Frontal cortex (tissue), 4 donors: ENCODE measurements around the gene PUM1. TPM values are rescaled to one million over a fixed set of nuclear protein-coding genes. Genes with fewer than 3 reads are reported as not detected.
"Not testable (repeated sequence)": the region's sequence is repeated elsewhere in the genome, so short reads cannot be mapped to it uniquely, and the experiment has no call there.

Experiments
- DNase-seq, 2 donors: peaks; one replicate each; pipeline ENCODE4 v3.0.0; 2012; ENCODE audit warnings: low spot score in 2 of 2
- FAIRE-seq: peaks from 2 replicates; lab custom pipeline; 2012; peaks lifted over from hg19 to GRCh38; lab: Jason Lieb, UNC
- total RNA-seq: library from RNA; depleted of rRNA; stranded (reverse); fragments of >200 nt; gene quantifications from one replicate; pipeline ENCODE4 v1.2.3, GENCODE V29; 2014
- donor health status: control.
- donor health status: control.
- donor health status: control.

PUM1 gene
- total RNA-seq = 123 TPM

DNA sequence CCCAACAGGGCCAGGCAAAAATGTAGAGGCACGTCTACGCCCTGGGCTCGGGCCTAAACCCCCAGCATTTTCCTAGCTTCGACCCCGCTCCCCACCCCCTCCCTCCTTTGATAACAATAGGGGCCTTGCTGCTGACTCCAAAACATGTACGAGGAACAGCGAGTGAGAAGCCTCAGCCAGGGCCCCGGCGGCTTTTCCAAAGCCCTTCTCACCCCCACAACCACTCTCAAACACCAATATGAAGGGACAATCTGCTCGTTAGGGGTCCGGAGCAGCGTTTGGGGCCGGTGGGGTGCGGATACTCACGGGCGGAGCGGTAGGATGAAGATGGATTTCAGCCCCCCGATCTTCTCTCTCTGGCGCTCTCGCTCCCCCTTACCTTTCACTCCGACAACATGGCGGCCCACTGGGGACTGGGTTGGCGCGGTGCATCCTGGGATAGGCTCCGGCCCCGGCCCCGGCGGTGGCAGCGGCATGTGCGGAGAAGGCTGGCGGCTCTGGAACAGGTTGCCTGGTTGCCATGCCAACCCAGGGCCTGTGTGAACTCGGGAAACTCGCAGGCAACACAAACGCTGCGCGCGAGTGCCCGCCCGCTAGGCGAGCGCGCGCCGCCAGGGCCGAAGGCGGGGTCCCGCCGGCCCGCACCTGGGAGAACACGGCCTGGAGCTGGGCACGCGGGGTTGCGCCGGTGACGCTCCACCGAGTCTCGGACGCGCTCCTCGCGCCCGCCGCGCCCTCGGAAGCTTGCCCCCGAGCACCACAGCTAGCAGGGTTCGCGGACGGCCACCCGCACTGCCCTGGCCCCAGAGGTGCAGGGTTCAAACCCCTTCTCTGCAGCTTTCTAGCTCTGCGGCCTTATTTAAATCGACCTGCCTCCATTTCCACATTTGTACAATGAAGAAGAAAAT, at the start of gene PUM1:
TSS of gene PUM1 (minus strand) at position 408 of the 908 bp plus-strand sequence. CDS start 6,151 bp downstream, outside the sequence.
- DNase-seq = peak; percentile 87 to 90
- FAIRE-seq = no peak

DNA sequence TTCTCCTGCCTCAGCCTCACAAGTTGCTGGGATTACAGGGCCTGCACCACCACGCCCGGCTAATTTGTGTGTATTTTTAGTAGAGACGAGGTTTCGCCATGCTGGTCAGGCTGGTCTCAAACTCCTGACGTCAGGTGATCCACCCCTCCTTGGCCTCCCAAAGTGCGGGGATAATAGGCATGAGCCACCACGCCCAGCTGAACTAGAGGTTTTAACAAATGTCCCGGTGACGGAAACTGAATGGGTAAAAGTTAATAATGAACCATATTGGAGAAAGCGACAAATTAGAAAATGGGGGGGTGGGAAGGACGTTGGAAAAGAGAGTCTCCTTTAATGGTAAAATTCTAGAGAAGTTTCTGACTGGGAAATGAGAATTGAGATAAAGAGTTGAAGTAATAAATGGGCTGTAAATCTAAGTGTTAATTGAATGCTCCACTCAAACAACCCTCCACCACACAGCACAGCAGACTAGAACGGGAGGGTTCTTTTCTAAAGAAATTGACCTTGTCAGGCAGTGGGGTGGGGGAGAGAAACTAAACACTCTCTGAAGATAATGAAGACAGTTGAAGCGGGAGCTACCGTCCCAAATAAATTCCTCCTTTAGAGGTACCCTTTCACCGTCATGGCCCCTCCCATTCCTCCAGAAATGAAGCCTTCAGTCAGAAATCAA, 46.9 kb upstream of the PUM1 start:
- DNase-seq = no peak
- no peak for FAIRE-seq

DNA sequence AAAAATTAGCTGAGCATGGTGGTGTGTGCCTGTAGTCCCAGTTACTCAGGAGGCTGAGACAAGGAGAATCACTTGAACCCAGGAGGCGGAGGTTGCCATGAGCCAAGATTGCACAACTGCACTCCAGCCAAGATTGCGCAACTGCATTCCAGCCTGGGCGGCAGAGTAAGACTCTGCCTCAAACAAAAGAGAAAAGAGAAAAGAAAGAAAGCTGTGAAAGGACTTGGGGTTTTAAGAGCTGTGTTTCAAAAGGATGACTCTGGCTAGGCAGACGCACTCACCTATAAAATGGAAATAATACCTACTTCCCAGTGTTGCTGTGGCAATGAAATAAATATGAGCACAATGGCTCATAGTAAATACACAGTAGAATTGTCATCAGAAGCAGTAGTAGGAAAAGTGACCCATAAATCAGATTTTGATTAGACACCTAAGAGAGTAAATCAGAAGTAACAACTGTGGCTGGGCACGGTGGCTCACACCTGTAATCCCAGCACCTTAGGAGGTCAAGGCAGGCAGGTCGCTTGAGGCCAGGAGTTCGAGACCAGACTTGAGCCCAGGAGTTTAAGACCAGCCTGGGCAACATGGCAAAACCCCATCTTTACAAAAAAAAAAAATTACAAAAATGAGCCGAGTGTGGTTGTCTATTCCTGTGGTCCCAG, 45.9 kb upstream of the PUM1 start:
- FAIRE-seq = no peak
- DNase-seq = no peak

- DNase-seq (no peak), FAIRE-seq (no peak)
Measured at GRCh38 chr1:31110846-31111245, 45.3 kb upstream of the PUM1 start.

DNA sequence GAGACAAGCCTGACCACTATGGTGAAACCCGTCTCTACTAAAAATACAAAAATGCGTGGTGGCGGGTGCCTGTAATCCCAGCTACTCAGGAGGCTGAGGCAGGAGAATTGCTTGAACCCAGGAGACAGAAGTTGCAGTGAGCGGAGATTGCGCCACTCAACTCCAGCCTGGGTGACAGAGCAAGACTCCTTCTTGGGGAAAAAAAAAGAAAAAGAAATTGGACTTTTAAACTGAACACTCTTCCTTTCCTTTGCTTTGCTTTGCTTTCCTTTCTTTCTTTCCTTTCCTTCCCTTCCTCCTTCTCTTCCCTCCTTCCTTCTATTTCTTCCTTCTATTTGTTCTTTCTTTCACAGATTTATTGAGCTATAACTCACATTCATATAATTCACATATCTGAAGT, 43.3 kb upstream of the PUM1 start:
- DNase-seq (no peak), FAIRE-seq (no peak)

DNA sequence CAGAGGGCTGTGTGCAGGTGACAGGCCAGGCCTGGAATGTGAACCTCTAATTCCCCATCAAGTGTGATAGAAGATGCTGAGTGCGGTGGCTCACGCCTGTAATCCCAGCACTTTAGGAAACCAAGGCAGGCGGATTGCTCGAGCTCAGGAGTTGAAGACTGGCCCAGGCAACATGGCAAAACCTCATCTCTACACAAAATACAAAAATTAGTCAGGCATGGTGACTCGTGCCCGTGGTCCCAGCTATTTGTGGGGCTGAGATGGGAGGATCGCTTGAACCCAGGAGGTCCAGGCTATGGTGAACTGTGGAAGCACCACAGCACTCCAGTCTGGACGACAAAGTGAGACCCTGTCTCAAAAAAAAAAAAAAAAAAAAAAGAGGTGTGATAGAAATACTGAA, 40.1 kb upstream of the PUM1 start:
- FAIRE-seq (no peak), DNase-seq (no peak)

DNA sequence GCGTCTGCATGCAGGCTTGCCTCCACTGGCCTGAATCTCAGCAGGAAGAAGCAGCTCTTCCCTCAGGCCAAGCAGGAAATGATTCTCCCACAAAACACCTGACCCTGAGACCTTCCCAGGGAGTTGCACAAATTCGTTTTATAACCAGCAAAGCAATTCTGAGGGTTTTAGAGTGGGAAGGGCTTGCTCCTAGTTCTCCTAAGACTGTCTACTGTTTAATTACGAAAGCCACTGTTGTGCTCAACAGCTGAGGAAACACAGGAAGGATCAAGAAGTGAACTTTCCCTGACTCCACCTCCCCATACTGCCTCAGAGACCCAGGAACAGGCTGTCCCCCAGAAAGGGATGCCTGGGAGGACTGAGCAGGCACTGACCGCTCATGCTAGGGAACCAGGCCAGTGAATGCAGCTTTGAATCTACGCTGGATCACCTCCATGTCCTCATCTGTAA, 37.0 kb upstream of the PUM1 start:
- DNase-seq = no peak
- no peak for FAIRE-seq

GRCh38 chr1:31101147-31101502, 35.6 kb upstream of the PUM1 start:
- no peak for DNase-seq
- no peak for FAIRE-seq

- DNase-seq (no peak), FAIRE-seq (no peak)
Measured at GRCh38 chr1:31099293-31100032, 33.9 kb upstream of the PUM1 start.

GRCh38 chr1:31095985-31096384, 30.5 kb upstream of the PUM1 start:
- no peak for DNase-seq
- FAIRE-seq = no peak

- no peak for FAIRE-seq
- no peak for DNase-seq
Measured at GRCh38 chr1:31095298-31095981, 29.9 kb upstream of the PUM1 start.

DNA sequence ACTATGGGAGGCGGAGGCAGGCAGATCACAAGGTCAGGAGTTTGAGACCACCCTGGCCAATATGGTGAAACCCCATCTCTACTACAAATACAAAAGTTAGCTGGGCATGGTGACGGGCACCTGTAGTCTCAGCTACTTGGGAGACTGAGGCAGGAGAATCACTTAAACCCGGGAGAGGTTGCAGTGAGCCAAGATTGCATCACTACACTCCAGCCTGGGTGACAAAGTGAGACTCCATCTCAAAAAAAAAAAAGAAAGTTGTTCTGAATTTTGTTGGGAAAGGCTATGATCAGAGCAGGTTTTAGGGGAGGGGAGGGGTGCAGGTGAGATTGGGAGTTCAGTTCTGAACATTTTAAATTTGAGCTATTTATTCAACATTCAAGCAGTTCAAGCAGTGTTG, 22.6 kb upstream of the PUM1 start:
- FAIRE-seq, DNase-seq: not testable (repeated sequence)

DNA sequence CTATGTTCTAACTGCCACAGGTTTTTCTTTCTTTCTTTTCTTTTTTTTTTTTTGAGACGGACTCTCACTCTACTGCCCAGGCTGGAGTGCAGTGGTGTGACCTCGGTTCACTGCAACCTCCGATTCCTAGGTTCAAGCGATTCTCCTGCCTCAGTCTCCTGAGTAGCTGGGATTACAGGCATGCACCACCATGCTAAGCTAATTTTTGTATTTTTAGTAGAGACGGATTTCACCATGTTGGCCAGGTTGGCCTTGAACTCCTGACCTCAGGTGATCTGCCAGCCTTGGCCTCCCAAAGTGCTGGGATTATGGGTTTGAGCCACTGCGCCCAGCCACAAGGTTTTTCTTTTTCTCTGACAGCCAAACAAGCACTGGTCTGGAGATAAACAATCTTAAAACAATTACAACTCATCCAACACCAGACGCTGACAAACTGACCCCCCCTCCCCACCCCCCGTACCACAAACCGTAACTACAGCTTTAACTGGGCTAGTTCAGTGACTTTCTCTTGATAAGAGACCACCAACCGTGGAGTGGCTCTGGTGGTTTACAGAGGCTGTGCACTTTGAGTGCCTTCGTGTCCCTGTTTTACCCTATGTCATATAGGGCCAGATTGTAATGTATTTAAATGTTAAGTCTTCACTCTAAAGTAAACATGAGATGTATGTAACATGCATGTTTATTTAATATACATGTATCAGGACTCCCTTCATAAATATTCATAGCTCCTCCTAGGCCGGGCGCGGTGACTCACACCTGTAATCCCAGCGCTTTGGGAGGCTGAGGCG, 19.5 kb upstream of the PUM1 start:
- FAIRE-seq (no peak), DNase-seq (no peak)

- FAIRE-seq (no peak), DNase-seq (no peak)
Measured at GRCh38 chr1:31082385-31082784, 16.9 kb upstream of the PUM1 start.

GRCh38 chr1:31073044-31073443, 7.5 kb upstream of the PUM1 start:
- FAIRE-seq = no peak
- DNase-seq = no peak

- FAIRE-seq = no peak
- no peak for DNase-seq
Measured at GRCh38 chr1:31072304-31072746, 6.8 kb upstream of the PUM1 start.

DNA sequence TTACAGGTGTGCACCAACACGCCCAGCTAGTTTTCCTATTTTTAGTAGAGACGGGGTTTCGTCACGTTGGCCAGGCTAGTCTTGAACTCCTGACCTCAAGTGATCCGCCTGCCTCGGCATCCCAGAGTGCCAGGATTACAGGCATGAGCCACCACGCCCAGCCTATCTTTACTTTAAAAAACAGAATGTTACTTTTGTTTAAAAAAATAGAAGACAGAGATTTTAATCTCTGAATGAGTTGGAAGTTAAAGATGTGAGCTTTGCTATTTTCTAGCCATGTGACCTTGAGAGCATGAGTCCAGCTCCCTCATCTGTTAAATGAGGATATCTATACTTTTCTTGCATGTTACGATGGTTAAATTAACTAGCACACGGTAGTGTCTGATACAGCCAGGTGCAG, 3.9 kb upstream of the PUM1 start:
- no peak for DNase-seq

GRCh38 chr1:31064718-31065309, 703 bp downstream of the PUM1 start:
- FAIRE-seq (no peak), DNase-seq (no peak)

More for the DNA sequence above, 3.9 kb upstream of the PUM1 start:
- no peak for FAIRE-seq
